Hepatocyte (in vitro differentiated cells): ENCODE data around the gene CLTCL1. TPM values are rescaled to one million over a fixed set of nuclear protein-coding genes. Genes with fewer than 3 reads are reported as not detected.

Source experiments
- DNase-seq: peaks from one replicate; pipeline ENCODE4 v3.0.0-alpha.2; 2016; ENCODE audit warnings: low spot score
- H2AFZ ChIP-seq: fragments of 200-600 bp; sonication (generic); 2 replicates; pipeline ENCODE4 v1.6.0; 2016; ENCODE audit warnings: antibody characterized with exemption, mild to moderate bottlenecking
- H3K27ac ChIP-seq: fragments of 200-600 bp; sonication (generic); 2 replicates; pipeline ENCODE4 v1.5.1; 2016; ENCODE audit warnings: mild to moderate bottlenecking
- H3K27me3 ChIP-seq: fragments of 200-600 bp; sonication (generic); 2 replicates; pipeline ENCODE4 v1.6.1; 2016
- H3K36me3 ChIP-seq: fragments of 200-600 bp; sonication (generic); replicated peaks from 2 replicates; pipeline ENCODE4 v1.5.1; 2016; ENCODE audit warnings: low read depth; ENCODE audit not compliant: insufficient read depth
- H3K4me1 ChIP-seq: fragments of 200-600 bp; sonication (generic); 2 replicates; pipeline ENCODE4 v1.5.1; 2016; ENCODE audit warnings: mild to moderate bottlenecking, moderate library complexity; ENCODE audit not compliant: insufficient read depth
- H3K4me2 ChIP-seq: fragments of 200-600 bp; sonication (generic); 2 replicates; pipeline ENCODE4 v1.6.0; 2016
- H3K4me3 ChIP-seq: fragments of 200-600 bp; sonication (generic); 2 replicates; pipeline ENCODE4 v1.5.1; 2016; ENCODE audit warnings: mild to moderate bottlenecking
- H3K79me2 ChIP-seq: fragments of 200-600 bp; sonication (generic); 2 replicates; pipeline ENCODE4 v1.6.0; 2017; ENCODE audit warnings: mild to moderate bottlenecking
- H3K9me2 ChIP-seq: fragments of 200-600 bp; sonication (generic); replicated peaks from 2 replicates; pipeline ENCODE4 v1.6.0; 2017; ENCODE audit warnings: mild to moderate bottlenecking; ENCODE audit not compliant: insufficient read depth
- H3K9me3 ChIP-seq: fragments of 200-600 bp; sonication (generic); 2 replicates; pipeline ENCODE4 v1.5.1; 2016; ENCODE audit warnings: low read depth, mild to moderate bottlenecking
- H4K20me1 ChIP-seq: fragments of 200-600 bp; sonication (generic); 2 replicates; pipeline ENCODE4 v1.6.0; 2016; ENCODE audit warnings: mild to moderate bottlenecking; ENCODE audit not compliant: insufficient read depth, poor library complexity, severe bottlenecking
- EZH2 ChIP-seq: fragments of 200-600 bp; sonication (generic); IDR thresholded peaks from 2 replicates; pipeline ENCODE4 v1.6.1; 2016; ENCODE audit warnings: antibody characterized with exemption, mild to moderate bottlenecking, borderline replicate concordance
- EZH2phosphoT487 ChIP-seq: fragments of 200-600 bp; sonication (generic); IDR thresholded peaks from one replicate; pipeline ENCODE4 v1.6.1; 2018; ENCODE audit warnings: antibody characterized with exemption, mild to moderate bottlenecking, low read depth, moderate library complexity; ENCODE audit not compliant: unreplicated experiment, severe bottlenecking
- WGBS: methylation state at CpG from one replicate; pipeline ENCODE4 v1.1.6; 2016; ENCODE audit warnings: low lambda C conversion rate; ENCODE audit errors: missing lambda C conversion rate; 5-methylcytosine and 5-hydroxymethylcytosine counted together
- polyA plus RNA-seq: library from polyadenylated mRNA; unstranded; fragments of >200 nt; fragmentation: Nextera tagmentation; extraction: Ambion mirVana; gene quantifications from 2 replicates; pipeline ENCODE4 v1.2.1, GENCODE V29; 2016
- total RNA-seq: library from RNA; depleted of rRNA; stranded (reverse); fragments of >200 nt; gene quantifications from 2 replicates; pipeline ENCODE4 v1.2.3, GENCODE V29; 2014
- TF ChIP-seq, protein P1 (sequence below): fragments of 200-600 bp; sonication (generic); IDR thresholded peaks from 2 replicates; pipeline ENCODE4 v1.5.1; 2016; ENCODE audit warnings: antibody characterized with exemption, mild to moderate bottlenecking; ENCODE audit not compliant: poor library complexity

CLTCL1 gene
- total and polyA plus RNA-seq, 2 experiments from 2014 or later: 2.2 to 3.7 TPM

DNA sequence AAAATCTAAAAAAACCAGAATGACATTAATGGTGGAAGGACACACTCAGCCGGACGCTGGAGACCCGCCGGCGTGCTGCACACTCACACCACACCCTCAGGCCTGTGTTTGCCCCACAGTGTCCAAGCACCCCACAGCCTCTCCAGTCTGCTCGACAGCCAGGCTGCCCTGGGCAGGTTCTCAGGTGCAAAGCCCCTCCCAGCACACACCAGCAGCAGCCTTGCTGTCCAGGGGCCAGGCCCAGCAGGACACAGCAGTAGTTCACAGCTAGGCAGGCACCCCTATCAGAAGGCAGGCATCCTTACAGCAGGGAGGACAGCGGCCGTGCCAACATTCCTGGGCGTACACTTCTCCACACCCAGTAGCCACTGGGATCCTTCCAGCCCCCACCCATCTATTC, 111.3 kb downstream of the CLTCL1 start:
- H3K4me2 ChIP-seq: no peak overlapping the region

DNA sequence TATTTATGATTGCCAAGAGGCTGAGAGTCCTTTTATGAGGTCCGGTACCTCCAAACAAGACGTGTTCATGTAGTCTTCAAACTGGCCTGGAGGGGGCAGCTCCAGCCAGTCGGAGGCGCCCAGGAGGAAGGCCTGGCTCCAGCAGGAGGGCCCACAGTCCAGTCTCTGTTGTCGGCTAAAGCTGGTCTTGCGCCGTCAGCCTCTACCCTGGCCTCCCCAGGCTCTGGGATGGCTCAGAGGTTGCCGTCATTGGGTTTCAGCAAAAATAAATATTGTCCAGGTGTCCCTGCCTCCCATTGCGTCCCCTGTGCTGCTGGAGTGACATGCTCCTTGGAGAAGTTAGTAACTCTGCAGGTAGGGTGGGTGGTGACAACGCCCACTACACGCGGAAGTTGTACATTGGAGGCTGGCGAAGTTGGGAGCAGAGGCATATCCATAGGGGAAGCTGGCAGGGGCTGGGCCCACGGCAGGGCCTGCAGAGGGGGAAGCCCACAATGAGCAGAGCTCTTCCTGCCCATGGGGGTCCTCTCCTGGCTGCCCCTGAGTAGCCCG, 111.9 kb downstream of the CLTCL1 start:
- WGBS: 36% methylated on average over 15 of the region's 15 CpGs
- H3K27me3 ChIP-seq: no peaks in the 10 kb centered on the region
- TF ChIP-seq, protein P1, sequence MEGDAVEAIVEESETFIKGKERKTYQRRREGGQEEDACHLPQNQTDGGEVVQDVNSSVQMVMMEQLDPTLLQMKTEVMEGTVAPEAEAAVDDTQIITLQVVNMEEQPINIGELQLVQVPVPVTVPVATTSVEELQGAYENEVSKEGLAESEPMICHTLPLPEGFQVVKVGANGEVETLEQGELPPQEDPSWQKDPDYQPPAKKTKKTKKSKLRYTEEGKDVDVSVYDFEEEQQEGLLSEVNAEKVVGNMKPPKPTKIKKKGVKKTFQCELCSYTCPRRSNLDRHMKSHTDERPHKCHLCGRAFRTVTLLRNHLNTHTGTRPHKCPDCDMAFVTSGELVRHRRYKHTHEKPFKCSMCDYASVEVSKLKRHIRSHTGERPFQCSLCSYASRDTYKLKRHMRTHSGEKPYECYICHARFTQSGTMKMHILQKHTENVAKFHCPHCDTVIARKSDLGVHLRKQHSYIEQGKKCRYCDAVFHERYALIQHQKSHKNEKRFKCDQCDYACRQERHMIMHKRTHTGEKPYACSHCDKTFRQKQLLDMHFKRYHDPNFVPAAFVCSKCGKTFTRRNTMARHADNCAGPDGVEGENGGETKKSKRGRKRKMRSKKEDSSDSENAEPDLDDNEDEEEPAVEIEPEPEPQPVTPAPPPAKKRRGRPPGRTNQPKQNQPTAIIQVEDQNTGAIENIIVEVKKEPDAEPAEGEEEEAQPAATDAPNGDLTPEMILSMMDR: peak; percentile 80
- no peak for TF ChIP-seq EZH2phosphoT487

More for the DNA sequence above, 111.3 kb downstream of the CLTCL1 start:
- H4K20me1 ChIP-seq: peaks cover 22% of the 10 kb centered on the region
- TF ChIP-seq EZH2phosphoT487 (no peak), EZH2 (no peak)
- TF ChIP-seq, protein P1: no peak
- no peaks in the 10 kb centered on the region for H3K9me2 ChIP-seq
- no peaks in the 10 kb centered on the region for H3K36me3 ChIP-seq
- H3K27me3 ChIP-seq: no peaks in the 10 kb centered on the region
- no peak for DNase-seq
- H3K27ac ChIP-seq: peak overlapping the region; percentile 99
- H3K79me2 ChIP-seq: peaks cover 21% of the 10 kb centered on the region
- peaks cover 21% of the 10 kb centered on the region for H3K4me1 ChIP-seq
- no peak overlapping the region for H3K4me3 ChIP-seq
- 97% methylated on average over 9 of the region's 9 CpGs for WGBS
- H2AFZ ChIP-seq: no peak overlapping the region
- H3K9me3 ChIP-seq: no peaks in the 10 kb centered on the region

DNA sequence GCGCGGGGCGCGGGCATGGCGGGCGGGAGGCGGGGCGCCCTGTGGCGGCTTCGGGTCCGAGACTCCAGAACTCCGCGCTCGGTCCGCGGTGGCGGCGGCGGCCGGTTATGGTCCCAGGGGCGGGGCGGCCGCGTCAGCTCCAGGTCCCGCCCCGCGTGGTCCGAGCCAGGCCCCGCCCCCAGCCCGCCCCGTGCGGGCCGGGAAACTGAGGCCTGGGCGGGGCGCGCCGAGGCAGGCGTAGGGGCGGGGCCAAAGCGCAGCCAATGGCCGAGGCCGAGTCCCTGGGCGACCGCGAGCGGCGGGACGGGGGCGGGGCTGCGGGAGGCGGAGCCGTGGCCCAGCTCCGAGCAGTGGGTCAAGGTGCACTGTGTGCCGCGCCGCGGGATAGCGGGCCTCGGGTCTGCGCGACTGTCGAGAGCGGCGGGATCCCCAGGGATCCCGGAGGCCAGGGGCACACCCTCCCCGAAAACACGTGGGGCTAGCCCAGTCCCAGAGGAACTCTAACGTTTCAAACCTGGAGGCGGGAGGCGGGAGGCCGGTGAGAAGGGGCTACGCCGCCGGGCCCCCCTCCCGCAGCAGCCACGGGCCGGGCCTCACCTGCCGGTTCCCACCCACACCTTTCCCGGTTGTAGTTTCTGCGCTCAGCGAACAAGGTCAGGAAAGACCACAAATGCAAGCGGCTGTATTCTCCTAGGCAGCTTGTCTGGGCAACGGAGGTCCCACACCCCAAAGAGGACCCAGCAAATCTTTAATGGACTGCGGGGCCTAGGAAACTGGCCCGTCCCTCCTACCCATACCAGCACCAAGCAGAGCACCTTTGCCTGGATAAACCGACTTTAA, 112.6 kb downstream of the CLTCL1 start, which contains the start of gene SLC25A1:
Gene SLC25A1 (minus strand): TSS at position 80 of the 840 bp plus-strand sequence. CDS start 63 bp downstream, at position 17.
- Histone ChIP-seq H2AFZ (peak within 1 kb of the TSS; percentile 69), H3K27ac (peak within 1 kb of the TSS; percentile 99), H3K36me3 (no peaks in the 10 kb centered on the region), H3K9me3 (no peaks in the 10 kb centered on the region), H3K4me2 (peak within 1 kb of the TSS; percentile 99), H3K4me3 (peak within 1 kb of the TSS; percentile 98), H3K79me2 (peaks cover 28% of the 10 kb centered on the region), H4K20me1 (peaks cover 22% of the 10 kb centered on the region), H3K27me3 (no peaks in the 10 kb centered on the region), H3K9me2 (no peaks in the 10 kb centered on the region), H3K4me1 (peaks cover 24% of the 10 kb centered on the region)
- DNase-seq: peak; percentile 98
- 2% methylated on average over 38 of the region's 86 CpGs for WGBS
- TF ChIP-seq EZH2phosphoT487 (no peak), EZH2 (no peak)
- TF ChIP-seq, protein P1: no peak

More for the DNA sequence above, 111.9 kb downstream of the CLTCL1 start:
- peak overlapping the region; percentile 40 for H3K4me3 ChIP-seq
- H2AFZ ChIP-seq: peak overlapping the region; percentile 50
- peaks cover 22% of the 10 kb centered on the region for H4K20me1 ChIP-seq
- H3K27ac ChIP-seq: peak overlapping the region; percentile 99
- H3K9me3 ChIP-seq: no peaks in the 10 kb centered on the region
- H3K79me2 ChIP-seq: peaks cover 25% of the 10 kb centered on the region
- DNase-seq: peak; percentile 92
- no peaks in the 10 kb centered on the region for H3K36me3 ChIP-seq
- no peaks in the 10 kb centered on the region for H3K9me2 ChIP-seq
- peak overlapping the region; percentile 93 for H3K4me2 ChIP-seq
- H3K4me1 ChIP-seq: peaks cover 24% of the 10 kb centered on the region
